Uterus (tissue), 2 donors: ENCODE results near the gene SLC25A28.

Experiments
- CTCF ChIP-seq, 4 experiments: fragments of 200-600 bp in 2 of 4; fragments of 450-650 bp in 2 of 4; sonication (generic) in 2 of 4; IDR thresholded peaks; one replicate each; pipeline ENCODE4 v1.5.1; 2016 to 2019; ENCODE audit warnings: antibody characterized with exemption in 4 of 4, mild to moderate bottlenecking in 2 of 4, moderate library complexity in 1 of 4
- POLR2A ChIP-seq, 2 donors: fragments of 450-650 bp; IDR thresholded peaks; one replicate each; pipeline ENCODE4 v1.6.1; 2016; ENCODE audit warnings: antibody characterized with exemption in 2 of 2, mild to moderate bottlenecking in 1 of 2, moderate library complexity in 1 of 2

GRCh38 chr10:99652800-99653390 is 32.7 kb upstream of the SLC25A28 start:
- TF ChIP-seq CTCF (IDR thresholded peaks at IDR 0.05) (no peak), POLR2A (IDR thresholded peaks at IDR 0.05) (no peak)
